ENCODE data around the gene TFDP1. TPM values are rescaled to one million over a fixed set of nuclear protein-coding genes. Genes with fewer than 3 reads are reported as not detected.

The TFDP1 gene
- total RNA-seq, 1 donor from 2014 or later = 40.0 TPM

- H3K36me3 ChIP-seq = peaks cover 0 to 47% of the 10 kb centered on the region in 2 donors
- H3K27me3 ChIP-seq = no peaks in the 10 kb centered on the region
- no peak overlapping the region for H3K27ac ChIP-seq
- TF ChIP-seq POLR2A (IDR thresholded peaks at IDR 0.05) (no peak), POLR2AphosphoS5 (IDR thresholded peaks at IDR 0.05; ENCODE audit: insufficient read depth in 1 of 2, low read depth in 1 of 2) (no peak), CTCF (IDR thresholded peaks at IDR 0.05) (no peak)
- no peaks in the 10 kb centered on the region for H3K9me3 ChIP-seq
- H3K4me1 ChIP-seq = no peaks in the 10 kb centered on the region
- intact Hi-C loops (cut with DNase I) = no loop called here
- no peak for DNase-seq (ENCODE audit: extremely low spot score in 2 of 2)
- no peak overlapping the region for H3K4me3 ChIP-seq
Measured at GRCh38 chr13:113631341-113632095, 47.0 kb downstream of the TFDP1 start.

GRCh38 chr13:113632706-113633484 lies 48.3 kb downstream of the TFDP1 start:
- no peaks in the 10 kb centered on the region for H3K9me3 ChIP-seq
- DNase-seq (ENCODE audit: extremely low spot score in 2 of 2) = no peak
- intact Hi-C loops (cut with DNase I) = no loop called here
- H3K27me3 ChIP-seq = no peaks in the 10 kb centered on the region
- H3K36me3 ChIP-seq = peaks cover 0 to 60% of the 10 kb centered on the region in 2 donors
- no peaks in the 10 kb centered on the region for H3K4me1 ChIP-seq
- no peak overlapping the region for H3K4me3 ChIP-seq
- TF ChIP-seq CTCF (IDR thresholded peaks at IDR 0.05) (no peak), POLR2AphosphoS5 (IDR thresholded peaks at IDR 0.05; ENCODE audit: insufficient read depth in 1 of 2, low read depth in 1 of 2) (no peak), POLR2A (IDR thresholded peaks at IDR 0.05) (no peak)
- no peak overlapping the region for H3K27ac ChIP-seq

- H3K27ac ChIP-seq = no peak overlapping the region
- H3K27me3 ChIP-seq = no peaks in the 10 kb centered on the region
- peaks cover 0 to 64% of the 10 kb centered on the region in 2 donors for H3K36me3 ChIP-seq
- H3K9me3 ChIP-seq = no peaks in the 10 kb centered on the region
- intact Hi-C loops (cut with DNase I) = no loop called here
- no peak overlapping the region for H3K4me3 ChIP-seq
- H3K4me1 ChIP-seq = no peaks in the 10 kb centered on the region
- TF ChIP-seq POLR2AphosphoS5 (IDR thresholded peaks at IDR 0.05; ENCODE audit: insufficient read depth in 1 of 2, low read depth in 1 of 2) = no peak
- TF ChIP-seq POLR2A (IDR thresholded peaks at IDR 0.05) = no peak
- TF ChIP-seq CTCF (IDR thresholded peaks at IDR 0.05) = no peak
- DNase-seq (ENCODE audit: extremely low spot score in 2 of 2) = no peak
Measured at GRCh38 chr13:113633485-113633873, 48.9 kb downstream of the TFDP1 start.

- intact Hi-C loops (cut with DNase I) = no loop called here
- Histone ChIP-seq H3K27me3 (no peaks in the 10 kb centered on the region), H3K4me3 (no peak overlapping the region), H3K36me3 (peaks cover 0 to 69% of the 10 kb centered on the region in 2 donors), H3K27ac (no peak overlapping the region), H3K9me3 (no peaks in the 10 kb centered on the region), H3K4me1 (no peaks in the 10 kb centered on the region)
- TF ChIP-seq POLR2A (IDR thresholded peaks at IDR 0.05) = no peak
- no peak for TF ChIP-seq CTCF (IDR thresholded peaks at IDR 0.05)
- no peak for TF ChIP-seq POLR2AphosphoS5 (IDR thresholded peaks at IDR 0.05; ENCODE audit: insufficient read depth in 1 of 2, low read depth in 1 of 2)
- DNase-seq (ENCODE audit: extremely low spot score in 2 of 2) = no peak
Measured at GRCh38 chr13:113634279-113635047, 49.9 kb downstream of the TFDP1 start.

Data from vagina (tissue), 2 donors.